Right lobe of liver (tissue), 6 donors: ENCODE measurements around the gene PTPRD. TPM values are rescaled to one million over a fixed set of nuclear protein-coding genes. Genes with fewer than 3 reads are reported as not detected.
A peak's percentile ranks its signal among the peaks of the same experiment; 100 is the strongest.

ENCODE experiments used
- ATAC-seq, 4 donors: fragments of 200-7000 bp; cut with Tn5 transposase; one replicate each; pipeline ENCODE4 v1.9.1; 2020; ENCODE audit warnings: mild to moderate bottlenecking in 4 of 4, moderate library complexity in 4 of 4
- DNase-seq, 3 donors: peaks; one replicate each; pipeline ENCODE4 v3.0.0-alpha.2; 2020
- H3K27ac ChIP-seq, 3 donors: fragments of 200-600 bp; one replicate each; pipeline ENCODE4 v1.8.0; 2022
- H3K27me3 ChIP-seq, 2 donors: fragments of 200-600 bp; one replicate each; pipeline ENCODE4 v1.8.0; 2022
- H3K36me3 ChIP-seq, 4 donors: fragments of 200-600 bp; sonication (generic) in 1 of 4; one replicate each; pipeline versions ENCODE4 v1.5.1 to v1.8.0; 2017 to 2022; ENCODE audit warnings: control low read depth in 1 of 4
- H3K4me1 ChIP-seq, 4 donors: fragments of 200-600 bp; sonication (generic) in 1 of 4; one replicate each; pipeline versions ENCODE4 v1.5.1 to v1.8.0; 2017 to 2022; ENCODE audit warnings: control low read depth in 1 of 4
- H3K4me3 ChIP-seq, 3 donors: fragments of 200-600 bp; one replicate each; pipeline ENCODE4 v1.8.0; 2022
- H3K9me3 ChIP-seq, 4 donors: fragments of 200-600 bp; sonication (generic) in 1 of 4; one replicate each; pipeline versions ENCODE4 v1.5.1 to v1.8.0; 2017 to 2022; ENCODE audit warnings: control low read depth in 1 of 4
- CTCF ChIP-seq, 4 donors: fragments of 200-600 bp in 3 of 4; fragments of 450-650 bp in 1 of 4; IDR thresholded peaks; one replicate each; pipeline versions ENCODE4 v1.5.1 to v1.8.0; 2016 to 2022; ENCODE audit warnings: antibody characterized with exemption in 4 of 4, mild to moderate bottlenecking in 2 of 4
- POLR2A ChIP-seq: fragments of 450-650 bp; IDR thresholded peaks from one replicate; pipeline ENCODE4 v1.6.1; 2017; ENCODE audit warnings: antibody characterized with exemption, mild to moderate bottlenecking
- WGBS: methylation state at CpG from one replicate; pipeline ENCODE4 v1.1.6; 2018; ENCODE audit warnings: low coverage, low lambda C conversion rate; ENCODE audit not compliant: insufficient coverage; ENCODE audit errors: missing lambda C conversion rate; 5-methylcytosine and 5-hydroxymethylcytosine counted together
- intact Hi-C, 2 donors: fragments of 100-400 bp; cut with DNase I; formaldehyde crosslinking; loops; one replicate each; pipeline versions ENCODE4 v1.11.2 to v1.14.1; 2022
- total RNA-seq, 6 experiments: library from RNA; depleted of rRNA in 2 of 6; stranded (reverse); fragments of >200 nt in 2 of 6; fragmentation: NEBNext Ultra II Directional in 3 of 6; extraction: Animal tissue kit (Norgen Biotek cat#: 25700) in 3 of 6; gene quantifications; one replicate each; pipeline versions ENCODE4 v1.1.0 to v1.2.4, GENCODE V29; 2016 to 2023
- donor health status: DM: no; HTN: yes; CAD: no.
- donor health status: DM: no; HTN: no; CAD: no.
- donor health status: DM: no; HTN: no; CAD: no.
- donor health status: DM: no; HTN: yes; CAD: no.
- donor health status: DM: no; HTN: yes; CAD: no.

The PTPRD gene
- total RNA-seq, 6 experiments from 2014 or later = 5.4 to 29.8 (median 13.9) TPM

- WGBS = 44% methylated on average over 4 of the region's 4 CpGs
- Histone ChIP-seq H3K4me3 (no peak overlapping the region), H3K27ac (no peak overlapping the region), H3K27me3 (no peaks in the 10 kb centered on the region), H3K36me3 (no peaks in the 10 kb centered on the region), H3K9me3 (no peaks in the 10 kb centered on the region), H3K4me1 (no peaks in the 10 kb centered on the region)
- DNase-seq (no peak), ATAC-seq (no peak)
- intact Hi-C loops = no loop called here
- TF ChIP-seq CTCF (IDR thresholded peaks at IDR 0.05) (no peak), POLR2A (no peak)
Measured at GRCh38 chr9:8899511-8899910, 1713.3 kb downstream of the PTPRD start.

- no peaks in the 10 kb centered on the region for H3K4me1 ChIP-seq
- 33% methylated on average over 3 of the region's 3 CpGs for WGBS
- H3K36me3 ChIP-seq = no peaks in the 10 kb centered on the region
- intact Hi-C loops = no loop called here
- ATAC-seq (peak; percentile 84 to 89 (median 88)), DNase-seq (no peak)
- H3K27ac ChIP-seq = no peak overlapping the region
- H3K4me3 ChIP-seq = no peak overlapping the region
- H3K9me3 ChIP-seq = no peaks in the 10 kb centered on the region
- TF ChIP-seq CTCF (IDR thresholded peaks at IDR 0.05) = peak; percentile 63 to 72 (median 66)
- TF ChIP-seq POLR2A = no peak
- no peaks in the 10 kb centered on the region for H3K27me3 ChIP-seq
Measured at GRCh38 chr9:8895861-8896224, 1717.0 kb downstream of the PTPRD start.

- 15% methylated on average over 4 of the region's 4 CpGs for WGBS
- Histone ChIP-seq H3K27me3 (no peaks in the 10 kb centered on the region), H3K4me1 (no peaks in the 10 kb centered on the region), H3K36me3 (no peaks in the 10 kb centered on the region), H3K9me3 (no peaks in the 10 kb centered on the region), H3K27ac (no peak overlapping the region), H3K4me3 (no peak overlapping the region)
- TF ChIP-seq POLR2A (no peak), CTCF (IDR thresholded peaks at IDR 0.05) (no peak)
- ATAC-seq (peak; percentile 36 to 63 (median 44)), DNase-seq (no peak)
- intact Hi-C loops = no loop called here
Measured at GRCh38 chr9:8895106-8895860, 1717.5 kb downstream of the PTPRD start.

- DNase-seq (no peak), ATAC-seq (no peak)
- Histone ChIP-seq H3K4me1 (no peaks in the 10 kb centered on the region), H3K4me3 (no peak overlapping the region), H3K27me3 (no peaks in the 10 kb centered on the region), H3K36me3 (no peaks in the 10 kb centered on the region), H3K9me3 (no peaks in the 10 kb centered on the region), H3K27ac (no peak overlapping the region)
- intact Hi-C loops = no loop called here
- TF ChIP-seq CTCF (IDR thresholded peaks at IDR 0.05) = no peak
- TF ChIP-seq POLR2A = no peak
- 69% methylated on average over 2 of the region's 2 CpGs for WGBS
Measured at GRCh38 chr9:8890695-8891094, 1722.1 kb downstream of the PTPRD start.
